Islet precursor cell (in vitro differentiated cells): Measurements from ENCODE around the gene DDX5.
"Not testable (repeated sequence)": the region's sequence is repeated elsewhere in the genome, so short reads cannot be mapped to it uniquely, and the experiment has no call there.

ENCODE experiments used
- DNase-seq: peaks from one replicate; pipeline ENCODE4 v3.0.0-alpha.2; 2018

DDX5 gene

DNA sequence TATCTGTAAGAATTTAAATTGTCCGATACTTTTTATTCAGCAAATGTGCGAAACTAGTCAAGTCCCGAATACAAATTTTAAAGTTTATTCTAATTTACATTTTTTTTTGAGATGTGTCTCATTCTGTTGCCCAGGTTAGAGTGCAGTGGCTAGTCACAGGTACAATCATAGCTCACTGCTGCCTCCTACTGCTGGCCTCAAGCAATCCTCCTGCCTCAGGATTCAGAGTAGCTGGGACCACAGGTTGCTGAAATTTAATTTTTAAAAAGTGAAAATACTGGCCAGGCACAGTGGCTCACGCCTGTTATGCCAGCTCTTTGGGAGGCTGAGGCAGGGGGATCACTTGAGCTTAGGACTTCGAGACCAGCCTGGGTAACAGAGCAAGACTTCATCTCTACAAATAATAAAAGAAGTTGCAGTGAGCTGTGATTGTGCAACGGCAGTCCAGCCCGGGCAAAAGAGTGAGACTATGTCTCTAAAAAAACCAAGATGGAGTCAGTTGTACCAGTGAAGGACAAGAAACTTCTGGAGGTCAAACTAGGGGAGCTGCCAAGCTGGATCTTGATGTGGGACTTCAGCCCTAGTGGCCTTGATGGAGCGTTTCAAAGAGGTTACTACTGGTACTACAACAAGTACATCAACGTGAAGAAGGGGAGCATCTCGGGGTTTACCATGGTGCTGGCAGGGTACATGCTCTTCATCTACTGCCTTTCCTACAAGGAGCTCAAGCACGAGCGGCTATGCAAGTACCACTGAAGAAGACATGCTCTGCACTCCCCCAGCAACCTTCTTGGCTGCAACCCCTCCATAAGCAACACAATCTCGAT is 14.8 kb downstream of the DDX5 start:
- no peak for DNase-seq

GRCh38 chr17:64488301-64488700 is 17.8 kb downstream of the DDX5 start:
- no peak for DNase-seq

- no peak for DNase-seq
These were observed 21.7 kb downstream of the DDX5 start for GRCh38 chr17:64484380-64484779.

GRCh38 chr17:64480951-64481350 is 25.1 kb downstream of the DDX5 start:
- peak; percentile 80 for DNase-seq

- no peak for DNase-seq
These were observed 28.2 kb downstream of the DDX5 start for GRCh38 chr17:64477849-64478248.

DNA sequence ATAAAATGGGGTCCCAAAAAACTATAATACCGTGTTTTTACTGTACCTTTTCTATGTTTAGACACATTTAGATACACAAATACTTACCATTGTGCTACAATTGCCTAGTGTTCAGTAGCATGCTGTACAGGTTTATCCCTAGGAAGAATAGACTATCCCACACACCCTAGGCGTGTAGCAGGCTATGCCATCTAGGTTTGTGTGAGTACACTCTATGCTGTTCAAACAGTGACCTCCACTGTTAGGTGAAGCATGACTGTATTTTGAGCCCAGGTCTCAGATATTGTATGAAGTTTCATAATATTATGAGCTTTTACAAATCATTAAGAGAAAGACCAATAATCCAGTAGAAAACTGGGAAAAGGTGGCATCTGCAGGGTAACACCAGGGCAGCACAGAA is 33.5 kb downstream of the DDX5 start:
- DNase-seq = no peak

- DNase-seq = no peak
These were observed 34.6 kb downstream of the DDX5 start for GRCh38 chr17:64471440-64471839.

GRCh38 chr17:64470625-64471024 is 35.5 kb downstream of the DDX5 start:
- peak; percentile 73 for DNase-seq

DNA sequence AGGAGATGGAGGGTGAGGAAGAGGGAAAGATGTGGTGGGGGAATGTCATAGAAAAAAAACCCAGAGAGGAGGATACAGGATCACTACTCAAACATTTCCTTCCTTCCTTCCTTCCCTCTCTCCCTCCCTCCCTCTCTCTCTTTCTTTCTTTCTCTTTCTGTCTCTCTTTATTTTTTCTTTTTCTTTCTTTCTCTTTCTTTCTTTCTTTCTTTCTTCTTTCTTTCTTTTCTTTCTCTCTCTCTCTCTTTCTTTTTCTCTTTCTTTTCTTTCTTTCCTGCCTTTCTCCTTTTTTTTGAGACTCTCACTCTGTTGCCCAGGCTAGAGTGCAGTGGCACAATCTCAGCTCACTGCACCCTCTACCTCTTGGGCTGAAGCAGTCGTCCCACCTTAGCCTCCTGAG is 39.3 kb downstream of the DDX5 start:
- DNase-seq = not testable (repeated sequence)

GRCh38 chr17:64466019-64466735 is 39.9 kb downstream of the DDX5 start:
- peak; percentile 61 for DNase-seq

DNA sequence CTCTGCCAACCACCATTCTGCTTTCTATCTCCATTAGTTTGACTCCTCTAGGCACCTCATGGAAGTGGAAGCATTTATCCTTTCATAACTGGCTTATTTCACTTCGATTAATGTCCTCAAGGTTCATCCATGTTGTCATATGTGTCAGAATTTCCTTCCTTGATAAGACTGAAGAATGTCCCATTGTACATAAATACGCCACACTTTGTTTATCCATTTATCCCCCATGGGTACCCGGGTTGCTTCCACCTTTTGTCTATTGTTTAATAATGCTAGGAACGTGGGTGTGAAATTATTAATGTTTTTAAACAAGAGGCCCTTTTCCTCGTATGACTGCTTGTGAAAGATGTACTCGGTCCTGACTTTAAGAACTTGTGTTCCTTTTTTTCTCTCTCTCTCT is 44.3 kb downstream of the DDX5 start:
- no peak for DNase-seq

GRCh38 chr17:64460955-64461354 is 45.1 kb downstream of the DDX5 start:
- no peak for DNase-seq

DNA sequence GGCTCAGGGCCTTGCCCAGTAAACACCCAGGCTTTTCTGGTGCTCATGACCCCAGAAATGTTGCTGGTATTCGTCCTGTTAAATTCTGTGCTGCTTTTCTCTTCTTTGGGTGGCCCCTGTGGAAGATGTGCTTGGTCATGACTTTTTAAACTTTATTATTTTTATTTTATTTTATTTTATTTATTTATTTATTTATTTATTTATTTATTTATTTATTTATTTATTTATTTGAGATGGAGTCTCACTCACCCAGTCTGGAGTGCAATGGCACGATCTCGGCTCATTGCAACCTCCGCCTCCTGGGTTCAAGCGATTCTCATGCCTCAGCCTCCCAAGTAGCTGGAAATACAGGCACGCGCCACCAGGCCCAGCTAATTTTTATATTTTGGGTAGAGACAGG is 46.3 kb downstream of the DDX5 start:
- not testable (repeated sequence) for DNase-seq

DNA sequence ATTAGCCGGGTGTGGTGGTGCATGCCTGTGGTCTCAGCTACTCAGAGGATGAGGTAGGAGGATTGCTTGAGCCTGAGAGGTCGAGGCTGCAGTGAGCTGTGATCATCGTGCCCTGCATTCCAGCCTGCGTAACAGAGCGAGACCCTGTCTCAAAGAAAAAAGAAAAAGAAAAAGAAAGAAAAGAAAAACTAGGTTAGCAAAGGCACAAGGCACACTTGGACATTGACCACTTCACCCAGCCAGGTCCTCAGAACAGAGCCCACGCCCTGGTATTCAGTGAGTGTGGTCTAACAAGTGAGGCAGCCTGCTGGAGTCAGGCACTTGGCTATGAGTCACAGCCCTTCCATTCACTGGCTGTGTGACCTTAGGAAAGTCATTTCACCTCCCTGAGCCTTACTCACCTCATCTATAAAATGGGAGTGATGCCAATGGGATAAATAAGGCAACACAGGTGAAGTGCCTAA is 46.8 kb downstream of the DDX5 start:
- peak; percentile 72 for DNase-seq

GRCh38 chr17:64458756-64459155 is 47.3 kb downstream of the DDX5 start:
- no peak for DNase-seq

- DNase-seq = no peak
These were observed 48.9 kb downstream of the DDX5 start for GRCh38 chr17:64457156-64457555.

DNA sequence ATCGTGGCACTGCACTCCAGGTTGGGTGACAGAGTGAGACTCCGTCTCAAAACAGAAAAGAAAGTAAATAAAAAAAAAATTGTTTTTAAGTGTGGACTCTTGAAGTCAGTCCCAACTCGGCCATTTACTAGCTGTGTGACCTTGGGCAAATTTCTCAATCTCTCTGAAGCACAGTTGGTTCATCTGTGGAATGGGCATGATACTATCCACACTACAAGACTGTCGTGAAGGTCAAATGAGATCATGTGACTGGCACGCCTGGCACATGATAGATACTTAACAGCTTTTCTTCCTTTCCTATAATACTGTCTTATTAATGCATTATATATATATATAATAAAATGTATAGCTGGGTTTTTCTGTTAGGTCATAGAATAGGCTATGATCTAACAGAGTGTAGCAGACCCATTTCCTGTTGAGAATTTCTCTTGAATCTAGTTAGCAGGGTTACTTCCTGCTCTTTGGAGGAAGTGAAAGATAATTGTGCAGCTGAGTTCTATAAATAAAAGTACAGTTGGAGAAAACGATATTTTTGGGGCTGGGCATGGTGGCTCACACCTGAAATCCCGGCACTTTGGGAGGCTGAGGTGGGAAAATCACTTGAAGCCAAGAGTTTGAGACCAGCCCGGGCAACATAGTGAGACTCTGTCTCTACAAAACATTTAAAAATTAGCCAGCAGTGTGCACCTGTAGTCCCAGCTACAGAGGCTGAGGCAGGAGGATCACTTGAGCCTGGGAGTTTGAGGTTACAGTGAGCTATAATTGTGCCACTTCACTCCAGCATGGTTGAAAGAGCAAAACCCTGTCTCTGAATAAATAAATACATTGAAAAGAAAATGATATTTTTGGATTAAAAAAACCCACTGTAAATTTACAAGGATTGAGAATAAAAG is 49.9 kb downstream of the DDX5 start:
- DNase-seq = no peak

GRCh38 chr17:64449545-64449944 is 56.5 kb downstream of the DDX5 start:
- DNase-seq = no peak

- no peak for DNase-seq
These were observed 57.2 kb downstream of the DDX5 start, which contains the start of gene MILR1 for GRCh38 chr17:64448665-64449512. TSS of gene MILR1 (plus strand) at chr17:64449115. CDS start at chr17:64449169, 54 bp downstream.
